GM15510 (cell line): ENCODE results near the gene ANKRD55.

Experiments used
- POLR2A ChIP-seq: IDR thresholded peaks from 3 replicates; pipeline ENCODE4 v1.6.1; 2011; ENCODE audit warnings: borderline replicate concordance; ENCODE audit not compliant: insufficient read length; ENCODE audit errors: extremely low read depth

ANKRD55 gene

GRCh38 chr5:56176871-56177533 lies 56.1 kb downstream of the ANKRD55 start:
- no peak for TF ChIP-seq POLR2A

- no peak for TF ChIP-seq POLR2A
Observed at GRCh38 chr5:56176155-56176798, 56.9 kb downstream of the ANKRD55 start.

- no peak for TF ChIP-seq POLR2A
Observed at GRCh38 chr5:56175488-56175887, 57.6 kb downstream of the ANKRD55 start.

GRCh38 chr5:56175021-56175420 lies 58.1 kb downstream of the ANKRD55 start:
- no peak for TF ChIP-seq POLR2A

GRCh38 chr5:56172241-56172640 lies 60.9 kb downstream of the ANKRD55 start:
- no peak for TF ChIP-seq POLR2A

- no peak for TF ChIP-seq POLR2A
Observed at GRCh38 chr5:56170557-56170956, 62.6 kb downstream of the ANKRD55 start.

GRCh38 chr5:56169949-56170348 lies 63.2 kb downstream of the ANKRD55 start:
- no peak for TF ChIP-seq POLR2A

GRCh38 chr5:56169281-56169680 lies 63.8 kb downstream of the ANKRD55 start:
- no peak for TF ChIP-seq POLR2A

- no peak for TF ChIP-seq POLR2A
Observed at GRCh38 chr5:56168066-56168478, 65.1 kb downstream of the ANKRD55 start.

GRCh38 chr5:56167519-56167918 lies 65.6 kb downstream of the ANKRD55 start:
- TF ChIP-seq POLR2A: no peak

GRCh38 chr5:56166671-56167385 lies 66.3 kb downstream of the ANKRD55 start:
- no peak for TF ChIP-seq POLR2A

- TF ChIP-seq POLR2A: no peak
Observed at GRCh38 chr5:56164376-56164775, 68.8 kb downstream of the ANKRD55 start.

GRCh38 chr5:56161927-56162326 lies 71.2 kb downstream of the ANKRD55 start:
- TF ChIP-seq POLR2A: no peak

- TF ChIP-seq POLR2A: no peak
Observed at GRCh38 chr5:56161439-56161823, 71.7 kb downstream of the ANKRD55 start.

- TF ChIP-seq POLR2A: no peak
Observed at GRCh38 chr5:56160723-56161438, 72.2 kb downstream of the ANKRD55 start.
